8988T (cell line): ENCODE measurements around the gene ITLN2.
"Not testable (repeated sequence)": the region's sequence is repeated elsewhere in the genome, so short reads cannot be mapped to it uniquely, and the experiment has no call there.

Experiments used
- DNase-seq: peaks from one replicate; pipeline ENCODE4 v3.0.0; 2011

ITLN2 gene

DNA sequence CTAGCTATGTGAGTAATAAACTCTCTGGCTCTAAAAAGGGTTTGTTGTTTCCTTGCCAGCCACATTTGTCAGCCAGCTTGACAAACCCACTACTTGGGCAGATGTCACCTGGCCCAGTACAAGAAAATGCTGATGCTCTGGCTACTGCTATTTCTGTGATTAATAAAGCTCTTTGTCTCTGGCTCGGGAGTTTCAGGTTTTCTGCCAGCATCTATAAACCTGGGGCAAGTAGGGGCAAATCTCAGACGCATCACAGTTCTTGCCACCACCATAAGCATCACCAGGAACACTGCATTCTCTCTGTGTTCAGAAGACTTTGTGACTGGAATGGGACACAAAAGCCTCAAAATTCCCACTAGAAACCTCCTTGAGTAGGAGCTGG, 2.5 kb downstream of the ITLN2 start:
- DNase-seq: no peak

DNA sequence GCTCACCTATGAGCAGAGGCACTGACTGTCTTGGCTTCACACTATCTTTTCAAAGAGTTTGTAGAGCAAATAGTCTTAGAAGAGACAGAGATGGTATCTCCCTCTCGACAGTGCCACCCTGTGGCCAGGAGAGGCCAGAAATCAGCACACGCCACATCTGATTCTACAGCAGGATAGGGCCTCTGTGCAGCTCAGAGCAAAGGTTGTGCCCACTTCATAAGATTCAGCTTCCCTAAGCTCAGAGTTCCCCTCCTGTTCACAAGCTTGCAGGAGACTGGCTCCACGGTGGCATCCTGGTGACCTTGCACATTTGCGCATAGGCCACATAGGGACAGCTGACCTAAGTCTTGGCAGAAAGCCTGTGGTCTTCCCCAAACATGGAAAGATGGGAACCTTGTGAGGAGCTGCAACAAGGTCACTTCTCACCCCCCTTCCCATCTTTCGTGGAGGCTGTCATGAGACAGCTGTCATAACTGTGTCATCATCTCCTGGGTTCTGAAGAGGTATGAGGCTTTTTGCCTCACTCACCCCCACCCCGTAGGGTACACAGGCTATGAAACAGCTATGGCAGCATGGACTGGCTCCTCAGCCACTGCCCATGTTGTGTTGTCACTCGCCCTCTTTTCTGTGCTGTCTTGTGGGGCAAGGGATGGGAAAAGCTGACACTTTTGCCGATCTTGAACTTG, 3.0 kb downstream of the ITLN2 start:
- peak; percentile 58 for DNase-seq

DNA sequence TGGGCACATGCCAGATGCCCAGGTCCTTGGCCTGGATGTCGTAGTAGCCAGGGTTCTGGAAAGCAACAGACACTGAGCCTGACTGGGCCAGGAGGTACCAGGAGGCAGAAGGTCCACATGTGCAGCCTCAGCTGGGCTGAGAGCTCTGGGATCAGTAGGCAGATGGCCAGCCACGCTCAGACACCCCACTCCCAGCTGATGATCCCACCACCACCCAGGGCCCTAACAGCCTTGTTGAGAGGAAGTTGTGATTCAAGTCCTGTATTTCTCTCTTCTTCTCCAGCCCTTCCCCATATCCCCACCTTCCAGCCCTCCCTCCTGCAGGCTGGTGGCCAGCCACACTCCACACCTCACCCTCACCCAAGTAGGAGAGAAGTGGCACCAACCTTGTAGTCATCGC, 4.0 kb downstream of the ITLN2 start:
- no peak for DNase-seq

DNA sequence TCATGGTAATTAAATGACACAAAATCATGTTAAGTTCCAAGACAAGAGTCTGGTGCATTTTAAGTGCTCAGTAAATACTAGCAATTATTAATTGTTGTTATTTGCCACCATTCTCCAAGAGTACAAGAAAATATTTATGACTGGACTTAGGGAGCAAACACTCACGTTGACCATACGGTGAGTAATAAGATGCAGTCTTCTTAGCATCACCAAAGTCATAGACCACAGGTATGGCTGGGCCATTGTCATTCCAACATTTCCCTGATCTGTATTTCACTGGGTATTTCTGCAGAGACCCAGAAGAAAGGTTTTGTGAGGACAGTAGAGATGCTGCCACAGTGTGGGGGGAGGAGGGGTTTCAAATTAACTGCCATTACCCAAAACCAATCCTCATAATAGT, 4.7 kb downstream of the ITLN2 start:
- no peak for DNase-seq

DNA sequence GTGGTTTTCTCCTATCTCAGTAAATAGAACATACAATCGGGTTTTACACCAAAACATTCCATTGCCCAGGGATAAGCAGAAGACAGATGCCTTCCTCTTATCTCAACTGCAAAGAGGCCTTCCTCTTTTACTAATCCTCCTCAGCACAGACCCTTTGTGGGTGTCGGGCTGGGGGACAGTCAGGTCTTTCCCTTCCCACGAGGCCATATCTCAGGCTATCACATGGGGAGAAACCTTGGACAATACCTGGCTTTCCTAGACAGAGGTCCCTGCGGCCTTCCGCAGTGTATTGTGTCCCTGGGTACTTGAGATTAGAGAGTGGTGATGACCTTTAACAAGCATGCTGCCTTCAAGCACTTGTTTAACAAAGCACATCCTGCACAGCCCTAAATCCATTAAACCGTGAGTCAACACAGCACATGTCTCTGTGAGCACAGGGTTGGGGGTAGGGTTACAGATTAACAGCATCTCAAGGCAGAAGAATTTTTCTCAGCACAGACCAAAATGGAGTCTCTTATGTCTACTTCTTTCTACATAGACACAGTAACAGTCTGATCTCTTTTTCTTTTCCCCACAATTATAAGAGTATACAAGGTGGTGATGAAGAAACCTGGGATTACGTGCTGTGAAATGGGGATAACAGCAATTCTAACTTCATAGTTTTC, 5.3 kb downstream of the ITLN2 start:
- DNase-seq: not testable (repeated sequence)

DNA sequence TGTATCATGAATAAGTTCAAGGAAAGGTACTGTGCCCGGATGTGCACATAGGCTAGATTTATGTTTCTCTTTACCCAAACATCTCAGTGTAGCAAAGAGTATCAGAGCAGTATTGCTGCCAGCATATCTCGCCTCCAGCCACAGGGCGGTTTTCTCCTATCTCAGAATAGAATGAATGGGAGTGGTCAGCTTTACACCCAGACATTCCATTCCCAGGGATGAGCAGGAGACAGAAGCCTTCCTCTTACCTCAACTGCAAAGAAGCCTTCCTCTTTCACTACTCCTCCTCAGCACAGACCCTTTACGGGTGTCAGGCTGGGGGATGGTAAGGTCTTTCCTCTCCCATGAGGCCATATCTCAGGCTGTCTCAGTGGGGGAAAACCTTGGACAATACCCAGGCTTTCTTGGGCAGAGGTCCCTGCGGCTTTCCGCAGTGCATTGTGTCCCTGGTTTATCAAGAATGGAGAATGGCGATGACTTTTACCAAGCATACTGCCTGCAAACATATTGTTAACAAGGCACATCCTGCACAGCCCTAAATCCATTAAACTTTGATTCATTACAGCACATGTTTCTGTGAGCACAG, 7.3 kb downstream of the ITLN2 start:
- DNase-seq: not testable (repeated sequence)

DNA sequence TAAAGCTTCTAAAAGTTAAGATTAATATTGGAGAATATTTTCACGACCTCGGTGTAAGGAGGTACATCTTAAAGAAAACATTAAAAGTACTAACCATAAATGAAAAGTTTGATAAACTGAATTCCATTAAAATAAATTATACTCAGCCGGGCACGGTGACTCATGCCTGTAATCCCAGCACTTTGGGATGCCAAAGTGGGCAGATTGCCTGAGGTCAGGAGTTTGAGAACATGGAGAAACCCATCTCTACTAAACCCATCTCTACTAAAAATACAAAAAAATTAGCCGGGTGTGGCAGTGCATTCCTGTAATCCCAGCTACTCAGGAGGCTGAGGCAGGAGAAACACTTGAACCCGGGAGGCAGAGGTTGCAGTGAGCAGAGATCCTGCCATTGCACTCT, 8.7 kb downstream of the ITLN2 start:
- DNase-seq: not testable (repeated sequence)

DNA sequence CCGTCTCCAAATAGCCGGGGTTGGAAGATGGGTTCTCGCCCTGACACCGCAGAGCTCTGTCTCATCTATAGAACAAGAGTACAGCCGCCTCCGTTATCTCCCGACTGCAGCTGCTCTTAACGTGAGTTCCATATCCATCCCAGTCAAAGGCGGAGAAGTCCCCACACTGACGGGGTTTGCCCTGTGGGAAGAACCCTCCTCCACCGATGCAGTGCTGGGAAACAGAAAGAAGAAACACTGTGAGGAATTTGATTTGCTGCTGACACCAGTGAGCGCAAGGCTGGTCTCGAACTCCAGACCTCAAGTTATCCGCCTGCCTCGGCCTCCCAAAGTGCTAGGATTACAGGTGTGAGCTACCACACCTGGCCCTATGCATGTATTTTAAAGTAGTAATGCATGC, 9.5 kb downstream of the ITLN2 start:
- DNase-seq: no peak

DNA sequence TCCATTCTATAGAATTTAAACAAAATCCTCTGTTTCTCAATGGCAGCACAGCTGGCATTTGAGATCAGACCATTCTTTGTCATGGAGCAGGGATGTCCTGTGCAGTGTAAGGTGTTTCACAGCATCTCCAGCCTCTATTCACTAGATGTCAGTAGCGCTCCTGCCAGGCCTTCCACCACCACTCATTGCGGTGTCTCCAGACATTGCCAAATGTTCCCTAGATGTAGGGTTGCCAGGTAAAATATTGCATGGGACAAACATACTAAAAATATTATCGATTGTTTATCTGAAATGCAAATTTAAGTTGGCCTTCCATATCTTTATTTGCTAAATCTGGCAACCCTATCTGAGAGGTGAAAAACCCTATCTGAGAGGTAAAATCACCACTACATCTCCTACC, 11.7 kb downstream of the ITLN2 start:
- no peak for DNase-seq

DNA sequence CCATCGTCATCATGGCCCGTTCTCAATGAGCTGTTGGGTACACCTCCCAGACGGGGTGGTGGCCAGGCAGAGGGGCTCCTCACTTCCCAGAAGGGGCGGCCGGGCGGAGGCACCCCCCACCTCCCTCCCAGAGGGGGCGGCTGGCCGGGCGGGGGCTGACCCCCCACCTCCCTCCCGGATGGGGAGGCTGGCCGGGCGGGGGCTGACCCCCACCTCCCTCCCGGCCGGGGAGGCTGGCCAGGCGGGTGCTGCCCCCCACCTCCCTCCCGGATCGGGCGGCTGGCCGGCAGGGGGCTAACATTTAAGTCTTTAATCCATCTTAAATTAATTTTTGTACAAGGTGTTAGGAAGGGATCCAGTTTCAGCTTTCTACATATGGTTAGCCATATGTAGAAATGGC, 17.9 kb downstream of the ITLN2 start:
- DNase-seq: not testable (repeated sequence)

DNA sequence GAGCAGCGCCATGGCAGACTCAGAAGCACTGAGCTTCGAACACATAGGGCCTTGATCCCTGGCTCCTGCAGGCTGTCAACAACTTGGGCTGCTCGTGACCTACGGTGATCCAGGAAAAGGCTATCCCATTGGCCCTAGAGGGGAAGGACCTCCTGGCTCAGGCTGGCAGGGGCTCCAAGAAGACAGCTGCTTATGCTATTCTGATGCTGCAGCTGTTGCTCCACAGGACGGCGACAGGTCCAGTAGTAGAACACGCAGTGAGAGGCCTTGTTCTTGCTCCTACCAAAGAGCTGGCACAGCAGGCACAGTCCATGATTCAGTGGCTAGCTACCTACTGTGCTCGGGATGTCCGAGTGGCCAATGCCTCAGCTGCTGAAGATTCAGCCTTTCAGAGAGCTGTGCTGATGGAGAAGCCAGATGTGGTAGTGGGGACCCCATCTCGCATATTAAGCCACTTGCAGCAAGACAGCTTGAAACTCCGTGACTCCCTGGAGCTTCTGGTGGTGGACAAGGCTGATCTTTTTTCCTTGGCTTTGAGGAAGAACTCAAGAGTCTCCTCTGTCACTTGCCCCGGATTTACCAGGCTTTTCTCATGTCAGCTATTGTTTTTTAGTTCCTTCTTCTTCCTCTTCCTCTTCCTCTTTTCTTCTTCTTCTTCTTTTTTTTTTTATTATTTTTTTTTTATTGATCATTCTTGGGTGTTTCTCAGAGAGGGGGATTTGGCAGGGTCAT, 18.9 kb downstream of the ITLN2 start:
- no peak for DNase-seq

DNA sequence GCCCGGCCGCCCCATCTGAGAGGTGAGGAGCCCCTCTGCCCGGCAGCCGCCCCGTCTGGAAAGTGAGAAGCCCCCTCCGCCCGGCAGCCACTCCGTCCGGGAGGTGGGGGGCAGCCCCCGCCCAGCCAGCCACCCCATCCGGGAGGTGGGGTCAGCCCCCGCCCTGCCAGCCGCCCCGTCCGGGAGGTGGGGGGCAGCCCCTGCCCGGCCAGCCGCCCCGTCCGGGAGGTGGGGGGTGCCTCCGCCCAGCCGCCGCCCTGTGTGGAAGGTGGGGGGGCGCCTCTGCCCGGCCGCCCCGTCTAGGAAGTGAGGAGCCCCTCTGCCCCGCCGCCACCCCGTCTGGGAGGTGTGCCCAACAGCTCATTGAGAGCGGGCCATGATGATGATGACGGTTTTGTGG, 21.3 kb downstream of the ITLN2 start:
- not testable (repeated sequence) for DNase-seq

DNA sequence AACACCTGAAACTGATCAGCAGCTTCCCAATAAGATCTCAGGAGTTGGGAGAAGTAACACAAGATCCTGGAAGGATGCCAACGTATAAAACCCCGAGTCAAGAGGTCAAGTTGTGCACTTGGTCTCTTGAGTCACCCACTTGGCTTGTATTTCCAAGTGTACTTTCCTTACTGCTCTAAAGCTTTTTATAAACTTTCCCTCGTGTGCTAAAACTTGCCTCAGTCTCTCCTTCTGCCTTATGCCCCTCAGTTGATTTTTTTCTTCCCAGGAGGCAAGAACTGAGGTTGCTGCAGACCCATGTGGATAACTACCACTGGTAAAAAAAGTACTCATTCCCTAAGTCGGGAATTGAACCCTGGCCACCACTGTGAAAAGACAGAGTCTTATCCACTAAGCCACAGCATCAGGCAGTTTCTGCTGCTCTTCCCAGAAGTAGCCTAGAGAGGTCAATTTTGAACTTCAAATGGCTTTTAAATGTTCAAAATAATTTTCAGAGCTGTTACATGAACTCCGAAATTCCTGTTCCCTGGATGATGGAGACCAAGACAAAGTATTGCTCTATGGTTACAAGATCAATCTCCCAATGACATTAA, 28.9 kb downstream of the ITLN2 start:
- DNase-seq: no peak

DNA sequence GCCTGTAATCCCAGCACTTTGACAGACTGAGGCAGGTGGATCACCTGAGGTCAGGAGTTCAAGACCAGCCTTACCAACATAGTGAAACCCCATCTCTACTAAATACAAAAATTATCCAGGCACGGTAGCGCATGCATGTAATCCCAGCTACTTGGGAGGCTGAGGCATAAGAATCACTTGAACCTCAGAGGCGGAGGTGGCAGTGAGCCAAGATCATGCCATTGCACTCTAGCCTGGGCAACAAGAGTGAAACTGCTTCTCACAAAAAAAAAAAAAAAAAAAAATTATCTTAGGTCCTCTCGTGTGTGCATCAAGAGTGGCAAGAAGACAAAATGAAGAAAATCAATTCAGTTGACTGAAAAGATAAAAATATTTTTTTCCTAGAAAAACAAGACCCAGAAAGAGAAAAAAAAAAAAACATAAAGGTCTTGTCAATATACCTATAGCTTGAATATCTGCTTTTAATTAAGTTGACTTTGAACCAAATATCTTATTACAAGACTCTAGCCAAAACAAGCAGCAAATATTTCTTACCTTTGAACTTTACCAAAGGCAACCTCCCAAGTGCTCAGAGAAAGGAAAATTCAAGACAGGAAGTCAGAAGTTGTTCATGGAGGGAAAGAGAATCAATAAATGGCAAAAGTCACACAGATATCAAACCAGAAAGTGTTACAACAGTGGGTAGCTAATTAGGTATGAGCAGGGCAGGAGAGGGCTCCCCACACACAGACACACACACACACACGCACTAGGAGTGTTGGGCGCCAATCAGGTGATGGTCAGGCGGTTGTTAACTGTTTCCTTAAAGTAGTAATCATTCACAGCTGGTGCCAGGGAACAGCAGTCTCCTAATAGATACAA, 29.6 kb downstream of the ITLN2 start:
- DNase-seq: no peak

DNA sequence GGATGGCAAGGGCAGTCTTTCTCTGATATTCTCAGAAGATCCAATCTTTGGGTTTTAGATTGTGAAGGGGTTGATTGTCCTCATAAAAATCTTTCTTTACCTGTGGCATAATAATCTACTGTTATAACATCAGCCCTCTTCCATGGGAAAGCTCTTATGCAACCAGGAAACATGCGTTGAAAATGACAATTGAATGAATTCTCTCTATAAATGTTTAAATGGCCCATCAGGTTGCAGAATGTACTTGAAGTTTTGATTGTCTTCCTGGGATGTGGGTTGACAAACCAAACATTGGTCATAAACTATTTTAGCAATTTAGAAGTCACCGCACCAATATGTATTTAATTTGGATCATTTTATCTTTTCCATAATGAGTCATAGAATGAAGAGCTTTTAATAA, 37.9 kb downstream of the ITLN2 start:
- no peak for DNase-seq

DNA sequence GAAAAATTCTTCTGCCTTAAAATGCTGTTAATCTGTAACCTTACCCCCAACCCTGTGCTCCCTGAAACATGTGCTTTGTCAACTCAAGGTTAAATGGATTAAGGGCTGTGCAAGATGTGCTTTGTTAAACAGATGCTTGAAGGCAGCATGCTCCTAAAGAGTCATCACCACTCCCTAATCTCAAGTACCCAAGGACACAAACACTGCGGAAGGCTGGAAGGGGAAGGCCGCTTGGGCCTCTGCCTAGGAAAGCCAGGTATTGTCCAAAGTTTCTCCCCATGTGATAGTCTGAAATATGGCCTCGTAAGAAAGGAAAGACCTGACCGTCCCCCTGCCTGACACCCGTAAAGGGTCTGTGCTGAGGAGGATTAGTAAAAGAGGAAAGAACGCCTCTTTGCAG, 41.4 kb downstream of the ITLN2 start:
- not testable (repeated sequence) for DNase-seq

DNA sequence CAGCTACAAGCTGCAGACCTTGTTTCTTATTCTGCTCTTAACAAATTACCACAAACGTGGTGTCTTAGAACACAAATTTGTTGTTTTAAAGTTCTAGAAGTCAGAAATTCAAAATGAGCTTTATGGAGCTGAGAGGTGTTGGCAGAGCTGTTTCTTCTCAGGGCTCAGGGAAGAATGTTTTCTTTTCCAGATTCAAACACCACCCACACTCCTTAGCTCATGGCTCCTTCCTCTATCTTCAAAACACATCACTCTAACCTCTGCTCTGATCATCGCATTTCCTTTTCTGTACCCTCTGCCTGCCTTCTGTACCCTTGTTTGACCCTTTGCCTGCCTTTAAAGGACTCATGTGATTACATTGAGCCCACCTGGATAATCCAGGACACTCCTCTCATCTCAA, 42.7 kb downstream of the ITLN2 start:
- no peak for DNase-seq

DNA sequence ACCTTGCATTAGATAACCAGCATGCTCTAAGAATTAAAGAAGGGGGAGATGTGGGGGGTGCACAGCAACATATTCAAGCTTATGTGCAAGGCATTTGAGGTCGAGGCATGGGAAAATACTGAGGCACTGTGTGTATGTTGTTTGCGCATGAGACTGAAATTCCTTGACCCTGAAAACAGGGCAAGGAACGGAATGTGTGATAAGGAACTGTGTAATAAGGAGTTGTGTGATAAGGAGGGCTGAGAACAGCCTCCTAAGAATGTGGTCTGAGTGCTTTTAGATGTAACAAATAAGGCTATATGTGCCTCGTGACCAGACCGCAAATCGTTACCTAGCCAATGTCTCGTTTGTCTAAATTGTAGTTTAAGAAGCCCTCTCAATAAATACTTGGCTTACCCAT, 43.2 kb downstream of the ITLN2 start:
- DNase-seq: no peak

DNA sequence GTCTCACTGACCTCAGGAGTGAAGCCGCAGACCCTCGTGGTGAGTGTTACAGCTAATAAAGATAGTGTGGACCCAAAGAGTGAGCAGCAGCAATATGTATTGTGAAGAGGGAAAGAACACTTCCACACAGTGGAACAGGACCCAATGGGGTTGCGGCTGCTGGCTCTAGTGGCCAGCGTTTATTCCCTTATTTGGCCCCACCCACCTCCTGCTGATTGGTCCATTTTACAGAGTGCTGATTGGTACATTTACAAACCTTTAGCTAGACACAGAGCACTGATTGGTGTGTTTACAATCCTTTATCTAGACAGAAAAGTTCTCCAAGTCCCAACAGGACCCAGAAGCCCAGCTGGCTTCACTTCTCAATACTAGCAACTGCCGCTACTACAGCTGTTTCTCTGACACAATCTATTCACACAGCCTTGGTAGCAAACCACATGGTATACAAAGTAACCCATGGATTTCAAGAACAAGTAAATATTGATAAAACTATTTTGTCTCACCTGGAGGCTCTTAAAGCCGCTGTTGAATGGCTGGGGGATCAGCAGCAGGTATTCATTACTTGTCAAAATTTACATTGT, 44.3 kb downstream of the ITLN2 start:
- no peak for DNase-seq

DNA sequence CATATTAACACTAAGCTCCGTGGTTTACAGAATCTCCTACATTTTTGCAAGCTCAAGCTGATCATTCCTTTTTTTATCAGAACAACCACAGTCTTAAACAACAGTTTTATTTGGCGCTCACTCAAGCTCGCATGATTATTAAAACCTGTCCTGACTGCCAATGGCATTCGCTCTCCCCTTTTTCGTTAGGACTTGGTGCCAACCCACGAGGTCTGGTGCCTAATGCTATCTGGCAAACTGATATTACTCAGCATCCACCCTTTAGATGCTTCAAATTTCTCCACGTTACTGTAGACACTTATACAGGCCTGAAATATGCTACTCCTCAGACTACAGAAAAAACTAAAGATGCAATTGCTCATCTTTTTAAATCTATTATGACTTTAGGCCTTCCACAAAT, 46.6 kb downstream of the ITLN2 start:
- no peak for DNase-seq

DNA sequence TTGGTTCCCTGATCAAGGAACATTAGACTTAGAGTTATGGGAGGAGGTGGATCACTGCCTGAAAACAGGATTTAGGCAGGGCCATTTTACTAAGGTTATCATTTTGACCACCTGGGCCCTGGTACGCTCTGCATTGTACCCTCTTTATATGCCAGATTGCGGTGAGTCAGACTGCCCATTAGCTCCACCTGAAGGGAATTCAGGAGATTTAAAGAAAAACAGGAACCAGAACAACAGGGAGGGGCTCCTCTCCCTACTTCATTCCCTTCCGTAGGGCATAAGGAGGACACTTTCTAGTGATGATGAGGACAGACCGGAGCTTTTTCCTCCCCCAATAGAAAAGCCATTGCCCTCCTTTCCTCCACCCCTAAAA, 49.0 kb downstream of the ITLN2 start:
- no peak for DNase-seq
